Measurements from ENCODE around the gene CRTC2.

Gene CRTC2

DNA sequence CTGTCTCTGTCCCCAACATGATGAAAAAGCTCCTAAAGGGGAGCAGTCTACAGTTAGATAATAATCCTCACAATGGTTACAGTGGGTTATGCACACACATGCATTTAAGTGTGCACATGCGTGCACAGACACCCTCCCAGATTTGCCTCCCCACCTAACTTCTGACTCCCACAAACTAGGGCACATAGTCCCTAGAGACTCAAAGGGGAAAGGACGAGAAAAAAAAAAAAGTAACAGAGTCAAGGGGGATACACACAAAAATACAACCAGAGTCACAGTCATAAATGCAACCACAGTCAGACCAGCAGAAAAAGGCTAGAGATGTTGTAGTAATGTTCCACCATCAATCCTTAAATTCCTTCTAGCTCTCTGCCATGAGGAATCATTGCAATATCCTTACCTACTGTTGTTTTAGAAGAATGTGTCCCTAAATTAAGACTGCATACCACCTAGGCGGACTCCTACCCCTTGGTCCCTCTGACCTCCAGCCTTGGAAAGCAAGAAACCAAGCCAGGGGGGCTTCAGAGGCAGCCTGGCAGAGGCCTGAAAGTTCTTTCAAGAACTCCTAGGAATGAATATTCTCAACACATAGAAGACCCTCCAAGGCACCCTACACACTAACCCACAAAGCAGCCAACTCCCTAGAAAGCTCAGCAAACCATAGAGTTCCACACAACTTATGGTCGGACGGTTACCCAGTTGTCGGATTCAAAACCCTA lies 1.3 kb downstream of the CRTC2 start:
- TF ChIP-seq, protein P1, sequence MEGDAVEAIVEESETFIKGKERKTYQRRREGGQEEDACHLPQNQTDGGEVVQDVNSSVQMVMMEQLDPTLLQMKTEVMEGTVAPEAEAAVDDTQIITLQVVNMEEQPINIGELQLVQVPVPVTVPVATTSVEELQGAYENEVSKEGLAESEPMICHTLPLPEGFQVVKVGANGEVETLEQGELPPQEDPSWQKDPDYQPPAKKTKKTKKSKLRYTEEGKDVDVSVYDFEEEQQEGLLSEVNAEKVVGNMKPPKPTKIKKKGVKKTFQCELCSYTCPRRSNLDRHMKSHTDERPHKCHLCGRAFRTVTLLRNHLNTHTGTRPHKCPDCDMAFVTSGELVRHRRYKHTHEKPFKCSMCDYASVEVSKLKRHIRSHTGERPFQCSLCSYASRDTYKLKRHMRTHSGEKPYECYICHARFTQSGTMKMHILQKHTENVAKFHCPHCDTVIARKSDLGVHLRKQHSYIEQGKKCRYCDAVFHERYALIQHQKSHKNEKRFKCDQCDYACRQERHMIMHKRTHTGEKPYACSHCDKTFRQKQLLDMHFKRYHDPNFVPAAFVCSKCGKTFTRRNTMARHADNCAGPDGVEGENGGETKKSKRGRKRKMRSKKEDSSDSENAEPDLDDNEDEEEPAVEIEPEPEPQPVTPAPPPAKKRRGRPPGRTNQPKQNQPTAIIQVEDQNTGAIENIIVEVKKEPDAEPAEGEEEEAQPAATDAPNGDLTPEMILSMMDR (IDR thresholded peaks at IDR 0.05; ENCODE audit: borderline replicate concordance, insufficient read depth, low read depth, low read length): no peak
- peak overlapping the region; percentile 98 for H3K4me3 ChIP-seq (ENCODE audit: low read depth, low read length)

DNA sequence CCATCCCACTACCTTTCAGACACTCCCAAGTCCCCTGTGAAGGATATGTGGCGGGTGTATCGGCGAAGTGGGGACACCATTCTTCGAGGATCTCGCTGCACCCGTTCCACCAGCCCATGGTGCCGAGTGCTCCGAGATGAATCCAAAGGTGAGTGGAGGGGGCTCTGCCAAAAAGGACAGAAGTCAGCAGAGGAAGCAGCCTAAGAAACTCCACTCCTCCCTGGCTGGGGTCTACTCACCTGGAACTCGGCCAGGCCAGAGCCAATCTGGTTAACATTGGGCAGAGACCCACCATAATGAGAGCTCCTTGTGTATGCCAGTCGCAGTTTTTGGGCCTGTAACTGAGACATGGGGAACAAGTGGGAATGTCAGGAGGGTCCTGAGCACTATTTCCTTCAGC lies 3.6 kb downstream of the CRTC2 start:
- TF ChIP-seq, protein P1 (IDR thresholded peaks at IDR 0.05; ENCODE audit: borderline replicate concordance, insufficient read depth, low read depth, low read length): no peak
- H3K4me3 ChIP-seq (ENCODE audit: low read depth, low read length): no peak overlapping the region

DNA sequence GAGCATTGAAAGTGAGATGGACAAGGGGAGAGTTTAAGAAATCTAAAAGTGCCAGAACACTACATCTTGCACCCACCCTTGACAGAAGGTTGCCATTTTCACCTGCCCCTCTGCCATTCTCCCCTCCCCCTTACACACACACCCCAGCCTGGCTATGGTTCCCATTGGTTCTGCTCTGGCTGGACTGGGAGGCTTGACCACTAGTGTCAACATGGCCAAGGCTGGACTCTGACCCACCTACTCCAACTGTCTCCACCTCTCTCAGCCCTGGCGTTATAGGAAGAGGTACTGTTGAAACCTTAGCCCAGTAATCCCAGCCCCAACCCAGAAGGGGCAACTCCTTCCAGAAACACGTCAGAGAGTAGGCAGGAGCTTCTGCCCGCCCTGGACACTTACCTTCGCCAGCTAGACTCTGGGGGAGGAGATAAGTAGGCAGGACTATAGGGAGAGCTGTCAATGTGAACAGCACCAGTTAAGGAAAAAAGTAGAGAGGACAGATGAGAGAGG lies 4.5 kb downstream of the CRTC2 start:
- TF ChIP-seq, protein P1 (IDR thresholded peaks at IDR 0.05; ENCODE audit: borderline replicate concordance, insufficient read depth, low read depth, low read length): no peak
- H3K4me3 ChIP-seq (ENCODE audit: low read depth, low read length): no peak overlapping the region

- TF ChIP-seq, protein P1 (IDR thresholded peaks at IDR 0.05; ENCODE audit: borderline replicate concordance, insufficient read depth, low read depth, low read length): no peak
- no peak overlapping the region for H3K4me3 ChIP-seq (ENCODE audit: low read depth, low read length)
Measured at GRCh38 chr1:153951801-153952200, 6.6 kb downstream of the CRTC2 start.

GRCh38 chr1:153951183-153951582 lies 7.2 kb downstream of the CRTC2 start:
- no peak overlapping the region for H3K4me3 ChIP-seq (ENCODE audit: low read depth, low read length)
- TF ChIP-seq, protein P1 (IDR thresholded peaks at IDR 0.05; ENCODE audit: borderline replicate concordance, insufficient read depth, low read depth, low read length): no peak

- TF ChIP-seq, protein P1 (IDR thresholded peaks at IDR 0.05; ENCODE audit: borderline replicate concordance, insufficient read depth, low read depth, low read length): peak; percentile 97
- H3K4me3 ChIP-seq (ENCODE audit: low read depth, low read length): peak within 1 kb of the TSS; percentile 92
Measured at GRCh38 chr1:153946622-153947241, 11.7 kb downstream of the CRTC2 start, which contains the start of gene DENND4B. DENND4B (minus strand) TSS chr1:153946718; CDS start chr1:153944374, 2,344 bp downstream.
